Loucy (cell line): ENCODE results near the gene SASH1.

Source experiments
- H2AFZ ChIP-seq: fragments of 200-600 bp; sonication (generic); 2 replicates; pipeline ENCODE4 v1.6.0; 2016; ENCODE audit warnings: antibody characterized with exemption, mild to moderate bottlenecking, low read length, moderate library complexity
- H3F3A ChIP-seq: fragments of 200-600 bp; 2 replicates; pipeline ENCODE4 v1.6.0; 2016; ENCODE audit warnings: antibody characterized with exemption, low read depth, mild to moderate bottlenecking
- H3K27me3 ChIP-seq: fragments of 200-600 bp; sonication (generic); 2 replicates; pipeline ENCODE4 v1.6.1; 2014; ENCODE audit warnings: low read length, mild to moderate bottlenecking; ENCODE audit not compliant: insufficient read depth, poor library complexity, severe bottlenecking
- H3K36me3 ChIP-seq: fragments of 200-600 bp; sonication (generic); 2 replicates; pipeline ENCODE4 v1.6.1; 2016; ENCODE audit warnings: low read length; ENCODE audit not compliant: insufficient read depth
- H3K4me1 ChIP-seq: fragments of 200-600 bp; sonication (generic); 2 replicates; pipeline ENCODE4 v1.5.1; 2014; ENCODE audit warnings: low read length, mild to moderate bottlenecking; ENCODE audit not compliant: insufficient read depth, poor library complexity, severe bottlenecking
- H3K4me2 ChIP-seq: fragments of 200-600 bp; sonication (generic); 2 replicates; pipeline ENCODE4 v1.6.0; 2014; ENCODE audit warnings: antibody characterized with exemption, low read length, low read depth, mild to moderate bottlenecking; ENCODE audit not compliant: poor library complexity, severe bottlenecking
- H3K4me3 ChIP-seq: fragments of 200-600 bp; sonication (generic); 2 replicates; pipeline ENCODE4 v1.5.1; 2014; ENCODE audit warnings: low read length, mild to moderate bottlenecking, mixed read lengths; ENCODE audit not compliant: poor library complexity, severe bottlenecking
- H3K79me2 ChIP-seq: fragments of 200-600 bp; sonication (generic); 2 replicates; pipeline ENCODE4 v1.6.1; 2014; ENCODE audit warnings: low read length; ENCODE audit not compliant: insufficient read depth
- H3K9ac ChIP-seq: fragments of 200-600 bp; sonication (generic); 2 replicates; pipeline ENCODE4 v1.6.0; 2014; ENCODE audit warnings: mild to moderate bottlenecking, low read depth, low read length, moderate library complexity; ENCODE audit not compliant: poor library complexity, severe bottlenecking
- H3K9me2 ChIP-seq: fragments of 200-600 bp; sonication (generic); replicated peaks from 2 replicates; pipeline ENCODE4 v1.6.1; 2016; ENCODE audit warnings: low read depth, low read length, mixed read lengths
- H3K9me3 ChIP-seq: fragments of 200-600 bp; sonication (generic); 2 replicates; pipeline ENCODE4 v1.6.1; 2014; ENCODE audit warnings: mild to moderate bottlenecking, antibody characterized with exemption, low read length, low read depth; ENCODE audit not compliant: insufficient read depth
- H4K20me1 ChIP-seq: fragments of 200-600 bp; sonication (generic); 2 replicates; pipeline ENCODE4 v1.6.0; 2014; ENCODE audit warnings: antibody characterized with exemption, low read length, mild to moderate bottlenecking; ENCODE audit not compliant: insufficient read depth, poor library complexity, severe bottlenecking
- EZH2phosphoT487 ChIP-seq: fragments of 200-600 bp; IDR thresholded peaks from 2 replicates; pipeline ENCODE4 v1.6.1; 2018; ENCODE audit warnings: antibody characterized with exemption, mild to moderate bottlenecking, moderate library complexity, borderline replicate concordance
- TF ChIP-seq, protein P1 (sequence below): fragments of 200-600 bp; sonication (generic); conservative IDR thresholded peaks from 2 replicates; pipeline ENCODE4 v1.5.1; 2014; ENCODE audit warnings: mild to moderate bottlenecking, antibody characterized with exemption, low read length

The SASH1 gene

DNA sequence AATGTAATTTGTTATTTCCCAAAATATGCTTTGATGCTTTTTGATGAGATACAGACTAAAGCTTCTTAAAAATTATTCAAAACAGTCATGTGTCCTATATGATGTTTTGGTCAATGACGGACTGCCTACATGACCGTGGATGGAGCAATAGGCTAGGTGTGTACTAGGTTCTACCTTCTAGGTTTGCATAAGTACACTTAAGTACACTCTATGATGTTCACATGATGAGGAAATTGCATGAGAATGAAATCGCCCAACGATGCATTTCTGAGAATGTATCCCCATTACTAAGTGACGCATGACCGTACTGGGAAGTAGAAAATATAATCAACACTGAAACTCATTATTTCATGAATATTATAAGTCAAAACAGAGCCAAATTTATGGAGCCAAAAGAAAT, 252.9 kb downstream of the SASH1 start:
- Histone ChIP-seq H2AFZ (no peak overlapping the region), H3F3A (no peaks in the 10 kb centered on the region), H3K9me2 (no peaks in the 10 kb centered on the region), H3K9me3 (no peaks in the 10 kb centered on the region), H4K20me1 (no peaks in the 10 kb centered on the region), H3K27me3 (no peaks in the 10 kb centered on the region), H3K79me2 (no peaks in the 10 kb centered on the region), H3K36me3 (no peaks in the 10 kb centered on the region), H3K4me3 (no peak overlapping the region), H3K9ac (no peak overlapping the region), H3K4me2 (no peak overlapping the region), H3K4me1 (no peaks in the 10 kb centered on the region)
- no peak for TF ChIP-seq EZH2phosphoT487
- TF ChIP-seq, protein P1, sequence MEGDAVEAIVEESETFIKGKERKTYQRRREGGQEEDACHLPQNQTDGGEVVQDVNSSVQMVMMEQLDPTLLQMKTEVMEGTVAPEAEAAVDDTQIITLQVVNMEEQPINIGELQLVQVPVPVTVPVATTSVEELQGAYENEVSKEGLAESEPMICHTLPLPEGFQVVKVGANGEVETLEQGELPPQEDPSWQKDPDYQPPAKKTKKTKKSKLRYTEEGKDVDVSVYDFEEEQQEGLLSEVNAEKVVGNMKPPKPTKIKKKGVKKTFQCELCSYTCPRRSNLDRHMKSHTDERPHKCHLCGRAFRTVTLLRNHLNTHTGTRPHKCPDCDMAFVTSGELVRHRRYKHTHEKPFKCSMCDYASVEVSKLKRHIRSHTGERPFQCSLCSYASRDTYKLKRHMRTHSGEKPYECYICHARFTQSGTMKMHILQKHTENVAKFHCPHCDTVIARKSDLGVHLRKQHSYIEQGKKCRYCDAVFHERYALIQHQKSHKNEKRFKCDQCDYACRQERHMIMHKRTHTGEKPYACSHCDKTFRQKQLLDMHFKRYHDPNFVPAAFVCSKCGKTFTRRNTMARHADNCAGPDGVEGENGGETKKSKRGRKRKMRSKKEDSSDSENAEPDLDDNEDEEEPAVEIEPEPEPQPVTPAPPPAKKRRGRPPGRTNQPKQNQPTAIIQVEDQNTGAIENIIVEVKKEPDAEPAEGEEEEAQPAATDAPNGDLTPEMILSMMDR, result no peak

DNA sequence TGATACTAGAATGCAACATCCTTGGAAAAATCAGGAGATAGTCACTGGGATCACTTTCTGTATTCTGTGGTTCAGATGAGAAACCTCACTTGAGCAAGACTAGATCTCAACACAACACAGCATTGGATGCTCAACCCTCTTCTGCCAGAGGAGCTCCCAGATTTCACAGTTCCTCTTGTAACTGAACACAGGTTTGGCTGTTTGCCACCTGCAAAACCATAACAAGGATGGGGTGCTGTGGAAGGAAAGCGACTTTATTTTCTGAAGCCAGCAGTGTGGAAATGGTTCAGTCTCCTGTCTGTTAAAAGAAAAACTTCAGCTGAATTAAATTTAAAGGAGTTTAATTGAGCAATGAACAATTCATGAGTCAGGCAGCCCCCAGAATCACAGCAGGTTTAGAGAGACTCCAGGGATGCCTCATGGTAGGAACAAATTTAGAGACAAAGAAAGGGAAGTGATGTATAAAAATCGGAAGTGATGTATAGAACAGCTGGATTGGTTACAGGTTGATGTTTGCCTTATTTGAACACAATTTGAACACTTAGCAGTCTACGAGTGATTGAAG, 254.3 kb downstream of the SASH1 start:
- no peaks in the 10 kb centered on the region for H3K9me3 ChIP-seq
- H3K4me1 ChIP-seq, result no peaks in the 10 kb centered on the region
- H3F3A ChIP-seq, result no peaks in the 10 kb centered on the region
- H3K79me2 ChIP-seq, result no peaks in the 10 kb centered on the region
- H3K27me3 ChIP-seq, result no peaks in the 10 kb centered on the region
- H4K20me1 ChIP-seq, result no peaks in the 10 kb centered on the region
- no peak overlapping the region for H3K4me3 ChIP-seq
- no peaks in the 10 kb centered on the region for H3K36me3 ChIP-seq
- no peak overlapping the region for H3K9ac ChIP-seq
- TF ChIP-seq, protein P1, result no peak
- no peak for TF ChIP-seq EZH2phosphoT487
- no peaks in the 10 kb centered on the region for H3K9me2 ChIP-seq
- H3K4me2 ChIP-seq, result no peak overlapping the region
- H2AFZ ChIP-seq, result no peak overlapping the region

DNA sequence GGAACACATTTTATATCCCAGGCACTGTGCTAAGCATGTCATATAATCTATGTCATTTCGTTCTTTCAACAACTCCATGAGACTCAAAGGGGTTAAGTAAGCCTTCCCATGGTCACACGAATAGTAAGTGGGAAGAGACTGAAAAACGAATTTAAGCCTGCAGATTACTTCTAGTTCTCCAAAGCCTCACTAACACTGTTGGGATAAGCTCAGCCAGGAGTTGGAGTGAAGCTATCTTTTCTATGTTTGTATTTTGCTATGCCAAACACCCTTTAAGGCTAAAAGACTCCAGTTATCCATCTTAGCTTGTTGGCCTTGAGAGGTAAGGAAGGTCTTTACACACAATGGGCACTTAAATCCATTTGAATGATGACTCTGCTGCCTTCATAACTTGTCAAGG, 256.1 kb downstream of the SASH1 start:
- H4K20me1 ChIP-seq, result no peaks in the 10 kb centered on the region
- TF ChIP-seq, protein P1, result no peak

More for the DNA sequence above, 256.1 kb downstream of the SASH1 start:
- Histone ChIP-seq H3K36me3 (no peaks in the 10 kb centered on the region), H3K9ac (no peak overlapping the region), H3K79me2 (no peaks in the 10 kb centered on the region), H3K4me3 (no peak overlapping the region), H3K4me2 (no peak overlapping the region), H3K27me3 (no peaks in the 10 kb centered on the region), H3K9me2 (no peaks in the 10 kb centered on the region), H3K4me1 (no peaks in the 10 kb centered on the region), H3K9me3 (no peaks in the 10 kb centered on the region; the same call in 1 of the 2 replicates), H3F3A (no peaks in the 10 kb centered on the region), H2AFZ (no peak overlapping the region)
